Middle frontal gyrus (tissue), 1 donor: ENCODE data around the gene RNF130.
"Not testable (repeated sequence)": the region's sequence is repeated elsewhere in the genome, so short reads cannot be mapped to it uniquely, and the experiment has no call there.

Experiments
- DNase-seq: peaks from one replicate; pipeline ENCODE4 v3.0.0-alpha.2; 2015; ENCODE audit warnings: low spot score; ENCODE audit errors: extremely low spot score

Gene RNF130

DNA sequence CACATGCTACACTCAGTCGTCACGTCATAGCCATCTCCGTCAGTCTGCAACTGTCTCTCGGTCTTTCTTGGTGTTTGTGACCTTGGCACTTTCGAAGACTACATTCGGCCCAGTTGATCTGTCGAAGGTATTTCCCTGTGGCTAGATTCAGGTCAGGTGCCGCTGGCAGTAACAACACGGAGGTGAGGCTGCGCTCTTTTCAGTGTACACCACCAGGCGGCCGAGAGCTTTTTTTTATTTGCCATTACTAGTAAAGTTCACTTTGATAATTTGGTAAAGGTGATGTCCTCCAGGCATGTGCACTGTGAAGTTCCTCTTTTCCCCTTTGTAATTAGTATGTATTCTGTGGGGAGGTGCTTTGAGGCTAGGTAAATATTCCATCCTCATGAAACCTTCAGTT is 49.7 kb downstream of the RNF130 start:
- no peak for DNase-seq

DNA sequence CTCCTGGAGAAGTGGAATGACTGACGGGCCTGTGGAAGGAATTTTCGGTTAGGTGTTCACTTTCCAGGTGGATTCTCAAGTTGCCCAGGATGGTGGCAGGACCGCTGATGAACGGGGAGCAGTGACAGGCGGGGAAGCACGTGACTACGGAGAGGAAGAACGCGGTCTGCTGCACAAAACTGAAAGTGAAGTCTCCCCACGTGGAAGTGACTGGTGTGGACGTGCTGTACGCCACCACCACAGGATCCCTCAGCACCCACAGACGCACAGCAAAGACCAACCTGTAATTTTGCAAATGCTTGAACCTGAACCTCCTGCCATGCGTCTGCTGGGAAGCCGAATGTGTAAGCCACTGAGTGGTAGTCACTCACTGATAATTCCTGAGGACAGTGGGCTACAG is 51.4 kb downstream of the RNF130 start:
- DNase-seq, result no peak

DNA sequence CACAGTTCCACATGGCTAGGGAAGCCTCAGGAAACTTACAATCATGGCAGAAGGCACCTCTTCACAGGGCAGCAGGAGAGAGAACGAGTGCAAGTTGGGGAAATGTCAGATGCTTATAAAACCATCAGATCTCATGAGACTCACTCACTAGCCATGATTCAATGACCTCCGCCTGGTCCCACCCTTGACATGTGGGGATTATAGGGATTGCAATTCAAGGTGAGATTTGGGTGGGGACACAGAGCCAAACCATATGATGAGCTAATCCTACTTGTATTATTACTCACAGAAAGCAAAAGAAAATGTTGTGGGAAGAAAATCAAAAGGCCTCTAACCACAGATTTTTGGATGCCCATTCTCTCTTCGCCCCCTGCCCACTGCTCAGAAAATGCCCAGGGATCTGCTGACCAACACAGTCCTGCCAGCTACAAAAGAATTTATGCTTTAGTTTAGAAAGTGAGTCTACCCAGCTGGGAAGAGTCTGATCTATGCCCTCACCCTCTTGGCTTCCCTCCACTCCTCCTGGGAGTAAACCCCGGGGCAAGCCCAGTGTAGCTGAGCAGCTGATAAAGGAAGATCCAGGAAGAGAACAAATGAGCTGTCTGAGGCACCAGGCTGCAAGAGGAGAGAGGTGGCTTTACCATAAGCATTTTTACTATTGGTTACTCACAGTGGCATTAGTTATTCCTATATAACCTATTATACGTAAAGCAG is 53.1 kb downstream of the RNF130 start:
- DNase-seq, result no peak

DNA sequence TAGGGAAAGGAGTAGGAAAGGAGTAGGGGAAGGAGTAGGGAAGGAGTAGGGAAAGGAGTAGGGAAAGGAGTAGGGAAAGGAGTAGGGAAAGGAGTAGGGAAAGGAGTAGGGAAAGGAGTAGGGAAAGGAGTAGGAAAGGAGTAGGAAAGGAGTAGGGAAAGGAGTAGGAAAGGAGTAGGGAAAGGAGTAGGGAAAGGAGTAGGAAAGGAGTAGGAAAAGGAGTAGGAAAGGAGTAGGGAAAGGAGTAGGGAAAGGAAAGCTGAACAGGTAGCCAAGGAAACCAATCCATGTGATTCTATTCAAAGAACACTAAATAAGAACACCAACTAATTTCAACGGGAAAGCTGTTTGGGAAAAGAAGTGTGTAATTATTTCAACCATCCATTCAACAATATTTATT is 56.0 kb downstream of the RNF130 start:
- not testable (repeated sequence) for DNase-seq

DNA sequence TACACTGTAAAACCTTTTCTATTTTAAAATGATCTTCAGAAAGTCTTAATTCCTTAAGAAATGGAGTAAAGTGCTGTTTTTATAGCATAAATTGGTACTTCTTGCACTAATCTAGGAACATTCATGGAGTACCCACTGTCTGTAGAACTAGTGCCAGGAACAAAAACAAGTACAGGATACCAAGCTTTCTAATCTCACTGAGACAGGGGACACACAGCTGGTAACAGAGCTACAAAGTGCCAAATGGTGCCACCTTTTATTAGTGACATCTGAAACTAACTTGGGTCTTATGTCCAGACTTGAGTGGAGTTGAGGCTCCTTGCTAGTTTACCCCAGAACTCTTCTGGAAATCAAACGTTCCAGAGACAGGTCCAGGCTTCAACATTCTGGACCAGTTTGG is 57.9 kb downstream of the RNF130 start:
- no peak for DNase-seq

DNA sequence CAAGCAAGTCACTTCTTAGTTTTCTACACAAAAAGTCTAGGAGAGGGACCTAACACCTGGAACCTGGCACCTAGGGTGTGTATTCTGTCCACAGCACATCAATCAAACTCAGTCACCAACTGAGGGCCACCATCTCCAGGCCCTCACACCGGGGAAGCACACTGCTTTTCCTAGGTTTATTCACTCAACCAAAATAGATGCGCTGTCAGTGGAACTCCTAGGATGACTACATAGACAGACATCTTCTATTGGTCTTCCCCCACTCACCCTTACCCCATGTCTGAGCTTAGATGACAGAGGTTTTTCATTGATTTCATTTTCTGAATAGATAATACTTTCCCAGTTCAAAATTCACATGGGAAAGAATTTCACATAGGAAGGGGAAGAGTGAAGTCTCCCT is 59.2 kb downstream of the RNF130 start:
- DNase-seq, result no peak

DNA sequence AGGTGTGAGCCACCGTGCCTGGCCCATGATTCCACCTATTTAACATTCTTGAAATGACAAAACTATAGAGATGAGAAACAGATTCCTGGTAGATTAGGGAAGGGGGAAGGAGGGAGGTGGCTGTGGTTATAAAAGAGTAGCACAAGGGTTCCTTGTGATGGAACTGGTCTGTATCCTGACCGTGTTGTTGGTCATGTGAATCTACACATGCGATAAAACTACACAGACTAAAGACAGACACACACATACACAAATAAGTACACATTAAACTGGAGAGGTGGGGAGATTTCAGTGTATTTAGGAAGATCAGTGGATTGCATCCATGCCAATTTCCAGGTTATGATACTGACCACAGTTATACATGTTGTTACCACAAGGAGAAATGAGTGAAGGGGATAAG is 60.9 kb downstream of the RNF130 start:
- DNase-seq, result no peak

DNA sequence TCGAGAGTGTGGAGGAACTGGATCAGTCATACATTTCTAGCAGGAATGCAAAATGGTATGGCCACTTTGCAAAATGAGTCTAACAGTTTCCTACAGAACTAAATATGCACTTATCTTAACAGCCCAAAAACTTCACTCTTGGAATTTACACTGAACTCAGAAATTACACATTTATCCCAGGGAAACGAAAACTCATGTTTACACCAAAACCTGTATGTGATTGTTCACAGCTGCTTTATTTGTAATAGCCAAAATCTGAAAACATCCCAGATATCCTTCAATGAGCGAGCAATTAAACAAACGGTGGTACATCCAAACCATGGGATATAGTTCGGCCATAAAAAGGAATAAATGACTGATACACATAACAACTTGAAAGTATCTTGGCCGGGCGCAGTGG is 62.0 kb downstream of the RNF130 start:
- no peak for DNase-seq

DNA sequence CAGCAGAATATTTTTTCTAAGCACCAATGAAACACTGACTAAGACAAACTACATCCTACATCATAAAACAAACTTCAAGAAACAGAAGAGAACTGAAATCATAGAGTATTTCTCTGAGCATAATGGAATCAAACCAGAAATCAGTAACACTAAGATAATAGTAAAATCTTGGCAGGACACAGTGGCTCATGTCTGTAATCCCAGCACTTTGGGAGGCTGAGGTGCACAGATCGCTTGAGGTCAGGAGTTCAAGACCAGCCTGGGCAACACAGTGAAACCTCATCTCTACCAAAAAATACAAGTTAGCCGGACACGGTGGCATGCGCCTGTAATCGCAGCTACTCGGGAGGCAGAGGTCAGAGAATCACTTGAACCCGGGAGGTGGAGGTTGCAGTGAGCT is 63.1 kb downstream of the RNF130 start:
- no peak for DNase-seq

DNA sequence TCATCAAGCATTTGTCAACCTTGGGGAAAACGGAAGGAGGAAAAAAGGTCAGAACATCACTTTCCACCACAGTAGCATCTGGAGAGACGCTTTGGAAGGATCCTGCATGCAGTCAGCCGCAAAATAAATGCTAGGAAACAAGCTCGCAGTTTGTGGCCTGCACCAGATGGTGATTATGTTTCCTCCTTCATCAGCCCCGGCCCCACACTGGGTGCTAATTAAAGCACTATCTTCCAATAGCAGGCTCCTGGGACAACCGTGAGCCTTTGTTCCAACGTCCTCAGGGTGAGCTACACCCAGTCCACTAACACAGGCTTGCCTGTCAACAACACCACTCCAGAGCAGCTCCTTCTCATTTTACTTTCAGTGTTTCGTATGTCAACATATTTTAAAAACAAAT is 64.0 kb downstream of the RNF130 start:
- no peak for DNase-seq

DNA sequence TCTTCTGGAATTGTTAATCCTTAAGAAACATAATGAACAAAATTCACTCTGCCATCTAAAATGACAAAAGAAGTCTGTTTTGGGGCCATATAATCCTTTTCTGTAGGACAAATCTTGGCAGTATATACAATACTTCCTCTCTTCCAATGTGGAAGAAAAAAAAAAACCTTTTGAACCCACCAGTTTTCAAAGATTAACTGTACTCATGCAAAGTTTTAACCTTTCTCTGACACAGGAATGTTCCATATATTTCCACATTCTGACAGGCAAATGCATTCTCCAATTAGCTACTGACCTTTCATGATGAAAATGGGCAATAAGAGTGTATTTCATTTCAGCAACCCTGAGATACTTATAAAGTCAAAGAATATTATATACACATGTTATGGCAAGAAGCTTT is 65.4 kb downstream of the RNF130 start:
- no peak for DNase-seq

DNA sequence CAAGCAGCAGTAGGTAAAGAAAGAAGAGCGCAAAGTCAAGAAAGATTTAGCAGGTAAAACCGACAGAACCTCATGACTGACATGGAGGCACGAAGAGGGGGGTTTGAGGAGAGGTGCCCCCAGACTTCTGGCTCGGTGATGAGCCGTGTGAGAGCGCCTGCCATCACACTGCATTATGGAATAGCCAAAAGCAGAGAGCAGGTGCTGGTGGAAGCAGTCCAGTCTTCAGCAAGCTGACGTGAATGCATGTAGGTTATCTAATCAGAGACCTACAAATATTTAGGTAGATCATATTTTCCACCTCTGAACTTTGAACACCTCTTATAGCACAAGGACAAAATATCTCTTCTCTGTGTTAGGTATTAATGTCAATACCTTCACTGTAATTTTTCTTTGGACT is 68.4 kb downstream of the RNF130 start:
- DNase-seq, result no peak

DNA sequence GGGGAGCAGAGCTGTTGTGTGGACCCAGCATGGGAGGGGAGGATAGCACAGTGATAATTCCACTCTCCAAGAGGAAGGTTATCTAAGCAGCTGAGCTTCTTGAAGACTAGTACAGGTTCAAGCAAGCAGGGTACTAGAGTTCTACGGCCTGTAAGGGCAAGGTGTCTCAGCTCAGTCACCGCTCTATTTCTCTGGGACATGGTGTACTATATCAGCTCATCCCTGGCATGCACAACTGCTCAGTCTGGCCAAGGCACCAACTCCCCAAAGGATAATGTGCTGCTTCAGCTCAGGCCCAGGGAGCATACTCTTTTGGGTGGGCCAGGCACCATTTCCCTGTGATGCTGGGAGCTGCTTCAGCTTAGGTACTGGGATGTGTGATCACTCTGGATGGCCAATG is 69.8 kb downstream of the RNF130 start:
- no peak for DNase-seq

DNA sequence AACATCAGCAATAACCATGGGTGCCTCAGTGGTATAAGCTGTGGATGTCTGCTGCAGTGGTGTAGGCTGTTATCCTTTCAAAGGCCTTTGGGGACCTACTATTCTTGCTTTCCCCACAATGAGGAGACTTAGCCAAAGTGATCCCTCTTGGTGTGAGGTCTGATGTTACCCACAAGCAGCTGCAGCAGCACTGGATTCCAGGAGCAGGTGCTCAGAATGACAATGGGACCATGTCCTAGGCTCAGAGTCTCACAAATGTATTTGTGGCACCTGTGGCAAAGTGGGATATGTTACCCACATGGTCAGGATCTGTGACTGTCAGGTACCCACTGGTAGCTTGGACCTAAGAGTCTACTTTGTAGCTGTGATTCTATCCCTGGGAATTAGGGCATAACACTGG is 70.4 kb downstream of the RNF130 start:
- DNase-seq, result no peak

DNA sequence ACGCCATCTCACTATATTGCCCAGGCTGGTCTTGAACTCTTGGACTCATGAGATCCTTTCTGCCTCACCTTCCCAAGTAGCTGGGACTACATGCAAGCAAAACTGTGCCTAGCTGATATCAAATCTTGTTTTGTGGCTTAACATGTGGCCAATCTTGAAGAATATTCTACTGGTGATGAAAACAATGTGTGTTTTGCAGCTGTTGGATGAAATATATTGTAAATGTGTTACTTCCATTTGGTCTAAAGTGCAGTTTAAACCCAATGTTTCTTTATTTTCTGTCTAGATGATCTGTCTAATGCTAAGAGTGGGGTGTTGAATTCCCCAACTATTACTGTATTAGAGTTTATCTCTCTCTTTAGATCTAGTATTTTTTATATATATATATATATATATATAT is 73.1 kb downstream of the RNF130 start:
- no peak for DNase-seq

DNA sequence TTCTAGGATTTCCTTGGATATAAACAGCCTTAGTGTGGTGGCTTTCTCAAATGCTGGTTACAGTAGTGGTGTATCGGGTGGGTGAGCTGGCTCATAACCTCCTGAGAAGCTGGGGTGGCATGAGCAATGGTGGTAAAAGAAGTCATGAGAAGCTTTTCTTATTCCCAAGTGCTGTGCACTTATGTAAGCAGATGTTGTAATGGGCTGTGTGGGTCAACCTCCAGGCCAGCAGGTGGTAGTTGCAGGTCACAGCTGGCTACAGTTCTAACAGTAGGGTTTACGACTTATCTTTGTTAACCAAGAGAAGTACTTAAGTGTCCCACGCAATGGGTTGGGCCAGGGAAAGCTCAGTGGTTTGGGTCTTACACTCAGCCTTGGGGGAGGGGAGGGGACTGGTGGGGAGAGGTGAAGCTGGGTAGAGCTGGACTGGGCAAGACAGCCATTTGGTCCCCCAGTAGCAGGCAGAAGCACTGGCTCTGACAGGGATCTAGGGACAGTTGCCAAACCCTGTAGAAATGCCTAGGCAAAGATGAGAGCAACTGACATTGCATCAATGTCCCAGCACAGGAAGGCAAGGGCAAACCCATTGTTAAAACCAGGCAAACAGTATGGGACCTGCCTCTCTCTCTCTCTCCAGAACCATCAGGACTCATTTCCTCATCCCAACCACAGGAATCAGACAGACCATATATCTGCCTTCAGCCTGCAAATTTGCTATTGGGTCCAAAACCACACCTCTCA is 76.8 kb downstream of the RNF130 start:
- no peak for DNase-seq

DNA sequence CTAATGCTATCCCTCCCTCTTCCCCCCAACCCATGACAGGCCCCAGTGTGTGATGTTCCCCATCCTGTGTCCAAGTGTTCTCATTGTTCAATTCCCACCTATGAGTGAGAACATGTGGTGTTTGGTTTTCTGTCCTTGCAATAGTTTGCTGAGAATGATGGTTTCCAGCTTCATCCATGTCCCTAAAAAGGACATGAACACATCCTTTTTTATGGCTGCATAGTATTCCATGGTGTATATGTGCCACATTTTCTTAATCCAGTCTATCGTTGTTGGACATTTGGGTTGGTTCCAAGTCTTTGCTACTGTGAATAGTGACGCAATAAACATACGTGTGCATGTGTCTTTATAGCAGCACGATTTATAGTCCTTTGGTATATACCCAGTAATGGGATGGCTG is 78.7 kb downstream of the RNF130 start:
- DNase-seq, result not testable (repeated sequence)

DNA sequence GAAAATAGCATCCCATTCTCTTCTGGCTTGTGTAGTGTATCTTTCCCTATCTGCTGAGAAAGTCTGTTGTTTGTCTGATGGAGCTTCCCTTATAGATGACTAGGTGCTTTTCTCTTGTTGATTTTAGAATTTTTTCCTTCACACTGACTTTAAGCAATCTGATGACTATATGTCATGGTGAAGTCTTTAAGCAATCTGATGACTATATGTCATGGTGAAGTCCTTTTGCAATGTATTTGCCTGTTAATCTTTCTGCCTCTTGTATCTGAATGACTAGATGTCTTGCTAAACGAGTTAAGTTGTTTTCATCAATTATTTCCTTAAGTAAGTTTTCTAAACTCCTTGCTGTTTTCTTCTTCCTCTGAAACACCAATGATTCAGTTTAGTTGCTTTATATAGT is 80.5 kb downstream of the RNF130 start:
- no peak for DNase-seq

DNA sequence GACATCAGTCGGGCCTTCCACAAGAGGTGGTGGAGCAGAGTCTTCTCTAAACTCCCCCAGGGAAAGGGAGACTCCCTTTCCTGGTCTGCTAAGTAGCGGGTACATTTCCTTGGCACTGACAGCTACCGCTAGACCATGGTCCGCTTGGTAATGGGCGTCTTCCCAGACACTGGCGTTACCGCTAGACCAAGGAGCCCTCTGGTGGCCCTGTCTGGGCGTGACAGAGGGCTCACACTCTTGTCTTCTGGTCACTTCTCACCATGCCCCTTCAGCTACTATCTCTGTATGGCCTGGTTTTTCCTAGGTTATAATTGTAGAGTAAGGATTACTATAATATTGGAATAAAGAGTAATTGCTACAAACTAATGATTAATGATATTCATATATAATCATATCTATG is 81.0 kb downstream of the RNF130 start:
- DNase-seq, result not testable (repeated sequence)

DNA sequence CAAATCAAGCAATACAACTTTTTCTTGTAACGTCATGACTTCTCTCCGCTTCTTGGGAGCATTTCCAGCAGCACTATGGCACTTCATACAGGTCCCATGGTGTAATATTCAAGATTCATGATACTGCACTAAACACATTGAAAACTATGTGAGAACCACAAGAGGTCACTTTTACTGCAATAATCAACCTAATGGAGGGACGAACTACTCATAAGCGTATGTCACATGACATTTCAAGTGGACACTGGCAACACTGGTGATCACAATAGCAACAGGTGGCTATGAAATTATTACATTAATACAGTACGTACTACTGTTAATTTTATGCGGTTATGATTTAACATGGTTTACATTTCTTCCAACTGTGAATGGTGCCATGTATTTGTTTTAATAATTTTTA is 85.2 kb downstream of the RNF130 start:
- no peak for DNase-seq

DNA sequence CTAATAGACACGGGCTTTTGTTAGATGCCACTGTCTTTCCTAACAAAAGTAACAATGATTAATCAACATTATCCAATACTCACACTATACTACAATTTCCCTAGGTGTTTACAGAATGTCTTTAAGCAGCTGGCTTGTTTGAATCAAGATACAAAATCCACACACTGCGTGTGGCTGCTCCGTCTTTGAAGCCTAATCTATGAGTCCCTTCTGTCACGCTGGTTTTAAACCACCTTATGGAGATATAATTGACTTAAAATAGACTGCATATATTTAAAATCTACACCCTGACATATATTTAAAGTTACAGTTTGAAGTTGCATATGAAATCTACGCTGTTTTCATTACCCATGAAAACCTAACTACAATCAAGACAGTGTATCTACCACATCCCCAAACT is 89.9 kb downstream of the RNF130 start:
- DNase-seq, result no peak

DNA sequence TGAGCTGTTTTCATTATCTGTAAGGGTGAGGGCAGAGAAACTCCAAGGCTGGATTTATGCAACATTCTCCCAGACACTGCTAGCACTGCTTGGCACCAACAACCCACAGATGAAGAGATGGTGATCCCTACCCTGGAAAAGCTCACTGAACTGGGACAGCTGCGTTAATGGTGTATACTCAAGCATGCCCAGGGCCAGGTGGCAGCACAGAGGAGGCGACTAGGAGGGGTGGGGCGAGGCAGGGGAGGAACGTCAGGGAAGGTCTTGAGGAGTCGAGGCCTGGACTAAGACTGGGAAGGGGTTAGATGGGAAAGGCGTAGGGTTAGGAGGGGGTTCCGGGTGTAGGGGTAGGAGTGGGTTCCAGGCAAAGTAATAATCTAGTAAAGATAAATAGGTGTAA is 90.8 kb downstream of the RNF130 start:
- no peak for DNase-seq

DNA sequence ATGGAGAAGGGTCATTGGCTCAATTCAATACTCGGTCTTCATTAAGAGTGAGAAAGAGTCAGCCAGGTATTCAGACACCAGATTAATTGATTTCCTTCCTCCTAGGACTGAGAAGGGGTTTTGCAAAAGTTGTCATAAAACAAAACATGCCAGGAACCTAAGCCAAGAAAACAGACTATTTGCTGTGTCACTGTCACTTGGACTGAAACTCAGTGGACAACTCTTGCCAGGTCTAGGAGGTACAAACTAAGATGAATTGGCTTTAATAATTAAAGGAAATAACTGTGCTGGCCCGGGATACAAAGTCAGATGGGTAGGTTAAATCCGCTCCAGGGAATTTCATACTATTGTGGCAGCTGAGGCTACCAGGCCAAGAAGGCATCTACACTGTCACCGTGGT is 92.8 kb downstream of the RNF130 start:
- no peak for DNase-seq
